IMR-90 (cell line): ENCODE results near the gene UBR4. TPM values are rescaled to one million over a fixed set of nuclear protein-coding genes. Genes with fewer than 3 reads are reported as not detected.

Experiments used
- ATAC-seq: fragments of 200-7000 bp; cut with Tn5 transposase; 2 replicates; pipeline ENCODE4 v1.9.1; 2020; ENCODE audit warnings: low read depth, mild to moderate bottlenecking, moderate library complexity
- BruUV-seq: library from RNA; stranded (reverse); fragments of 400-500 nt; replicated peaks from 2 replicates; lab custom pipeline; 2021; lab: Mats Ljungman, UMichigan
- CTCF ChIA-PET: fragments of 300-600 bp; formaldehyde crosslinking; extraction: SDS; loops from one replicate; lab custom pipeline; 2021; ENCODE audit warnings: antibody characterized with exemption; lab: Yijun Ruan, JAX
- POLR2A ChIA-PET: fragments of 300-600 bp; sonication (Branson Sonifier 250); formaldehyde crosslinking; loops from one replicate; lab custom pipeline; 2022; ENCODE audit warnings: antibody characterized with exemption; ENCODE audit not compliant: unreplicated experiment; lab: Charles Lee
- DNase-seq: peaks from one replicate; pipeline ENCODE4 v3.0.0; 2013
- H2AFZ ChIP-seq: replicated peaks from 2 replicates; pipeline ENCODE3; 2013; ENCODE audit warnings: low read length, mild to moderate bottlenecking; ENCODE audit not compliant: poor library complexity
- H2AK5ac ChIP-seq: 2 replicates; pipeline ENCODE4 v1.6.1; 2013; ENCODE audit warnings: low read depth, low read length, inconsistent platforms
- H2AK9ac ChIP-seq: replicated peaks from 2 replicates; pipeline ENCODE3; 2013; ENCODE audit warnings: mild to moderate bottlenecking, low read depth, low read length, moderate library complexity; ENCODE audit not compliant: poor library complexity
- H2BK120ac ChIP-seq: 2 replicates; pipeline ENCODE4 v1.6.1; 2013; ENCODE audit warnings: low read depth, low read length, inconsistent platforms
- H2BK15ac ChIP-seq: 3 replicates; pipeline ENCODE4 v1.6.1; 2013; ENCODE audit warnings: low read depth, low read length, inconsistent platforms
- H2BK20ac ChIP-seq: 2 replicates; pipeline ENCODE4 v1.6.1; 2013; ENCODE audit warnings: low read depth, mild to moderate bottlenecking, inconsistent platforms, low read length, moderate library complexity
- H2BK5ac ChIP-seq: 2 replicates; pipeline ENCODE4 v1.6.1; 2013; ENCODE audit warnings: mild to moderate bottlenecking, low read depth, low read length, inconsistent platforms; ENCODE audit not compliant: poor library complexity, severe bottlenecking
- H3K14ac ChIP-seq: replicated peaks from 2 replicates; pipeline ENCODE4 v1.6.1; 2013; ENCODE audit warnings: low read depth, low read length, inconsistent platforms
- H3K18ac ChIP-seq: 2 replicates; pipeline ENCODE4 v1.6.1; 2013; ENCODE audit warnings: low read depth, low read length, control low read depth
- H3K23ac ChIP-seq: 2 replicates; pipeline ENCODE4 v1.6.1; 2013; ENCODE audit warnings: low read depth, low read length, inconsistent platforms
- H3K27ac ChIP-seq: 2 replicates; pipeline ENCODE4 v1.5.1; 2013; ENCODE audit warnings: mild to moderate bottlenecking, control low read depth, low read length; ENCODE audit not compliant: insufficient read depth
- H3K27me3 ChIP-seq: 2 replicates; pipeline ENCODE4 v1.6.1; 2013; ENCODE audit warnings: low read length; ENCODE audit not compliant: control insufficient read depth, insufficient read depth
- H3K36me3 ChIP-seq: 2 replicates; pipeline ENCODE4 v1.6.1; 2013; ENCODE audit warnings: low read length, mixed read lengths; ENCODE audit not compliant: control insufficient read depth, insufficient read depth
- H3K4ac ChIP-seq: 2 replicates; pipeline ENCODE4 v1.6.1; 2013; ENCODE audit warnings: low read depth, low read length, inconsistent platforms
- H3K4me1 ChIP-seq: 2 replicates; pipeline ENCODE4 v1.6.1; 2013; ENCODE audit warnings: low read length, mixed read lengths; ENCODE audit not compliant: control insufficient read depth, insufficient read depth
- H3K4me2 ChIP-seq: 2 replicates; pipeline ENCODE4 v1.6.1; 2013; ENCODE audit warnings: low read depth, mild to moderate bottlenecking, control low read depth, low read length, moderate library complexity
- H3K4me3 ChIP-seq: 2 replicates; pipeline ENCODE4 v1.5.1; 2013; ENCODE audit warnings: low read depth, mild to moderate bottlenecking, control low read depth, low read length, moderate library complexity; ENCODE audit not compliant: insufficient read depth
- H3K56ac ChIP-seq: 2 replicates; pipeline ENCODE4 v1.6.1; 2013; ENCODE audit warnings: low read length, inconsistent platforms; ENCODE audit not compliant: insufficient read depth; ENCODE audit errors: extremely low read depth
- H3K79me1 ChIP-seq, 2 experiments: 2 replicates each; pipeline ENCODE4 v1.6.1; 2013; ENCODE audit warnings: low read length in 2 of 2, inconsistent platforms in 1 of 2, low read depth in 1 of 2
- H3K9ac ChIP-seq: 2 replicates; pipeline ENCODE4 v1.6.1; 2013; ENCODE audit warnings: low read depth, low read length, control low read depth
- H3K9me1 ChIP-seq: 2 replicates; pipeline ENCODE4 v1.6.1; 2013; ENCODE audit warnings: low read length, inconsistent platforms; ENCODE audit not compliant: insufficient read depth
- H3K9me3 ChIP-seq: 2 replicates; pipeline ENCODE4 v1.6.1; 2013; ENCODE audit warnings: low read length; ENCODE audit not compliant: control insufficient read depth, insufficient read depth
- H4K20me1 ChIP-seq: 2 replicates; pipeline ENCODE4 v1.6.1; 2013; ENCODE audit warnings: low read length, inconsistent platforms; ENCODE audit not compliant: insufficient read depth
- H4K5ac ChIP-seq: 2 replicates; pipeline ENCODE4 v1.6.1; 2013; ENCODE audit warnings: mild to moderate bottlenecking, low read depth, low read length, control low read depth
- H4K8ac ChIP-seq, 2 experiments: 2 replicates each; pipeline ENCODE4 v1.6.1; 2013; ENCODE audit warnings: low read depth in 2 of 2, low read length in 2 of 2, control low read depth in 1 of 2, inconsistent platforms in 1 of 2
- H4K91ac ChIP-seq: 2 replicates; pipeline ENCODE4 v1.6.1; 2013; ENCODE audit warnings: low read depth, low read length, inconsistent platforms; ENCODE audit not compliant: insufficient read depth
- BHLHE40 ChIP-seq: fragments of 150-350 bp; IDR thresholded peaks from 2 replicates; pipeline ENCODE4 v1.6.1; 2016; ENCODE audit warnings: mild to moderate bottlenecking, low read depth, low read length
- CEBPB ChIP-seq: IDR thresholded peaks from 2 replicates; pipeline ENCODE4 v1.6.1; 2012; ENCODE audit warnings: low read depth, low read length, improper control_type of control experiment
- CHD1 ChIP-seq: IDR thresholded peaks from 2 replicates; pipeline ENCODE4 v1.6.1; 2012; ENCODE audit warnings: low read depth, low read length, improper control_type of control experiment
- CTCF ChIP-seq: conservative IDR thresholded peaks from 2 replicates; pipeline ENCODE4 v1.5.1; 2012; ENCODE audit warnings: mild to moderate bottlenecking, low read depth, low read length, improper control_type of control experiment
- FOS ChIP-seq: fragments of 150-350 bp; IDR thresholded peaks from 2 replicates; pipeline ENCODE4 v1.6.1; 2016; ENCODE audit warnings: low read depth, low read length
- NFE2L2 ChIP-seq: fragments of 150-350 bp; IDR thresholded peaks from 2 replicates; pipeline ENCODE4 v1.6.1; 2016; ENCODE audit warnings: low read depth, mild to moderate bottlenecking, low read length
- POLR2A ChIP-seq: IDR thresholded peaks from 2 replicates; pipeline ENCODE4 v1.6.1; 2012; ENCODE audit warnings: mild to moderate bottlenecking, low read depth, low read length
- RAD21 ChIP-seq: IDR thresholded peaks from 2 replicates; pipeline ENCODE4 v1.6.1; 2012; ENCODE audit warnings: low read length, improper control_type of control experiment
- RCOR1 ChIP-seq: IDR thresholded peaks from 2 replicates; pipeline ENCODE4 v1.6.1; 2012; ENCODE audit warnings: mild to moderate bottlenecking, low read length, improper control_type of control experiment; ENCODE audit not compliant: insufficient replicate concordance
- RFX5 ChIP-seq: IDR thresholded peaks from 2 replicates; pipeline ENCODE4 v1.8.0; 2012; ENCODE audit warnings: low read depth, mild to moderate bottlenecking, low read length, moderate library complexity
- SMC3 ChIP-seq: fragments of 150-350 bp; IDR thresholded peaks from 2 replicates; pipeline ENCODE4 v1.6.1; 2016; ENCODE audit warnings: low read depth, mild to moderate bottlenecking, antibody characterized with exemption, low read length, moderate library complexity
- WGBS, 2 experiments: methylation state at CpG; one replicate each; pipeline versions ENCODE4 v1.1.5 to v1.1.7; 2013; ENCODE audit warnings: missing lambda C conversion rate in 2 of 2; ENCODE audit not compliant: insufficient read length in 1 of 2; ENCODE audit errors: extremely low coverage in 2 of 2; 5-methylcytosine and 5-hydroxymethylcytosine counted together
- dilution Hi-C: fragments of 300-500 bp; cut with HindIII; formaldehyde crosslinking; loops from one replicate; pipeline ENCODE4 v1.14.3; 2018; ENCODE audit warnings: low sequenced_read_pairs; ENCODE audit not compliant: unreplicated experiment
- in situ Hi-C: fragments of 300-500 bp; cut with MboI; formaldehyde crosslinking; loops from 3 replicates; pipeline ENCODE4 v1.14.3; 2019; ENCODE audit warnings: low sequenced_read_pairs, inconsistent platforms, mixed read lengths
- intact Hi-C: fragments of 100-400 bp; cut with micrococcal nuclease; formaldehyde crosslinking; loops from 2 replicates; pipeline ENCODE4 v1.10.0; 2022
- polyA plus RNA-seq, 3 experiments: library from polyadenylated mRNA; depleted of rRNA; stranded (reverse); fragments of >200 nt; gene quantifications; 2 replicates each; pipeline ENCODE4 v1.2.3, GENCODE V29; 2012; ENCODE audit warnings: low replicate concordance in 1 of 3
- total RNA-seq: library from RNA; depleted of rRNA; stranded (reverse); fragments of >200 nt; gene quantifications from 2 replicates; pipeline ENCODE4 v1.2.3, GENCODE V29; 2012

The UBR4 gene
- total and polyA plus RNA-seq, 2 of the 4 experiments (the other 2 are of a cell fraction): 87.8 to 121 TPM

GRCh38 chr1:19070197-19070651 is 139.8 kb downstream of the UBR4 start:
- Histone ChIP-seq H3K4me2 (no peak overlapping the region), H4K91ac (no peak overlapping the region), H3K56ac (no peak overlapping the region), H2AK5ac (no peak overlapping the region), H3K14ac (no peak overlapping the region), H3K4me1 (peaks cover 2% of the 10 kb centered on the region; the same call in 1 of the 2 replicates), H3K27me3 (no peaks in the 10 kb centered on the region), H4K5ac (no peak overlapping the region), H4K20me1 (no peaks in the 10 kb centered on the region; the same call in 1 of the 2 replicates), H3K79me1 (no peaks in the 10 kb centered on the region), H4K8ac (no peak overlapping the region), H2BK15ac (no peak overlapping the region), H2BK120ac (no peak overlapping the region), H3K4ac (no peak overlapping the region), H3K9me3 (no peaks in the 10 kb centered on the region), H3K4me3 (no peak overlapping the region), H3K36me3 (peaks cover 28% of the 10 kb centered on the region), H2AK9ac (no peak overlapping the region), H2AFZ (no peak overlapping the region), H3K9me1 (no peaks in the 10 kb centered on the region), H3K9ac (no peak overlapping the region), H3K27ac (no peak overlapping the region), H3K18ac (no peak overlapping the region), H2BK5ac (no peak overlapping the region), H2BK20ac (no peak overlapping the region), H3K23ac (no peak overlapping the region)
- TF ChIP-seq CHD1: no peak
- TF ChIP-seq FOS: no peak
- TF ChIP-seq POLR2A: no peak
- no peak for TF ChIP-seq CEBPB
- no peak for TF ChIP-seq CTCF
- no peak for TF ChIP-seq BHLHE40
- no peak for TF ChIP-seq RFX5
- TF ChIP-seq NFE2L2: no peak
- no peak for TF ChIP-seq RAD21
- no peak for TF ChIP-seq RCOR1
- no peak for TF ChIP-seq SMC3
- intact Hi-C loops: loop anchor here (5.0 kb wide), 1 partner anchor 118 kb away; no protein-coding TSS in a partner anchor
- DNase-seq: no peak
- no TSS peak for BruUV-seq
- no peak for ATAC-seq
- 100% methylated on average over 5 of the region's 9 CpGs; no CpG with 5 or more reads in 1 of the 2 experiments for WGBS, 2 experiments
- ChIA-PET POLR2A (no interaction called here), CTCF (interaction anchor here (1.0 kb wide), 1 partner anchor 158 kb away, joined by 3 read pairs; no protein-coding TSS in a partner anchor)
- in situ Hi-C loops: no loop called here
- dilution Hi-C loops: no loop called here
